HepG2 (cell line): ENCODE measurements around the gene HAUS1. TPM values are rescaled to one million over a fixed set of nuclear protein-coding genes. Genes with fewer than 3 reads are reported as not detected.

Experiments
- CBX5 ChIP-seq: sonication (generic); formaldehyde crosslinking; IDR thresholded peaks from 2 replicates; pipeline ENCODE4 v1.4.0; 2020; ENCODE audit warnings: missing genetic modification reagents, borderline replicate concordance
- CEBPB ChIP-seq: IDR thresholded peaks from 2 replicates; pipeline ENCODE4 v1.6.1; 2011; ENCODE audit warnings: low read depth, low read length, improper control_type of control experiment, borderline replicate concordance
- CHCHD3 ChIP-seq: sonication (generic); formaldehyde crosslinking; IDR thresholded peaks from 2 replicates; pipeline ENCODE4 v1.8.0; 2022; ENCODE audit warnings: mild to moderate bottlenecking, missing genetic modification reagents, moderate library complexity
- E2F1 ChIP-seq: sonication (generic); formaldehyde crosslinking; IDR thresholded peaks from 2 replicates; pipeline ENCODE4 v1.5.0; 2020; ENCODE audit warnings: missing genetic modification reagents
- ETV6 ChIP-seq: sonication (generic); formaldehyde crosslinking; conservative IDR thresholded peaks from 2 replicates; pipeline ENCODE4 v1.4.0; 2020; ENCODE audit warnings: missing genetic modification reagents
- GPN1 ChIP-seq: sonication (generic); formaldehyde crosslinking; IDR thresholded peaks from 2 replicates; pipeline ENCODE4 v1.5.1; 2020; ENCODE audit warnings: missing genetic modification reagents, borderline replicate concordance
- GRHL1 ChIP-seq: sonication (generic); formaldehyde crosslinking; conservative IDR thresholded peaks from 2 replicates; pipeline ENCODE4 v1.8.0; 2022; ENCODE audit warnings: missing genetic modification reagents
- HMGXB4 ChIP-seq, 2 experiments: sonication (generic) in 1 of 2; formaldehyde crosslinking in 1 of 2; IDR thresholded peaks; 2 replicates each; pipeline versions ENCODE4 v1.4.0 to v1.6.1; 2018 to 2020; ENCODE audit warnings: missing genetic modification reagents in 2 of 2, borderline replicate concordance in 1 of 2, low read depth in 1 of 2, mild to moderate bottlenecking in 1 of 2, missing biosample characterization in 1 of 2
- HOXA9 ChIP-seq: sonication (generic); formaldehyde crosslinking; IDR thresholded peaks from 2 replicates; pipeline ENCODE4 v1.8.1; 2022; ENCODE audit warnings: missing genetic modification reagents, mild to moderate bottlenecking, moderate library complexity, borderline replicate concordance
- IRF2 ChIP-seq: IDR thresholded peaks from 2 replicates; pipeline ENCODE4 v1.6.1; 2018; ENCODE audit warnings: missing genetic modification reagents, missing compliant biosample characterization
- KLF15 ChIP-seq: sonication (generic); formaldehyde crosslinking; IDR thresholded peaks from 2 replicates; pipeline ENCODE4 v1.8.1; 2023; ENCODE audit warnings: borderline replicate concordance, mild to moderate bottlenecking, inconsistent platforms, missing genetic modification reagents, mixed read lengths
- NCOR1 ChIP-seq: fragments of 200-600 bp; sonication (generic); IDR thresholded peaks from 2 replicates; pipeline ENCODE4 v1.7.0; 2017; ENCODE audit warnings: antibody characterized with exemption, low read length, borderline replicate concordance
- PAX8 ChIP-seq: sonication (generic); formaldehyde crosslinking; IDR thresholded peaks from 2 replicates; pipeline ENCODE4 v1.8.0; 2022; ENCODE audit warnings: mild to moderate bottlenecking, missing genetic modification reagents, borderline replicate concordance
- POLR2AphosphoS5 ChIP-seq: IDR thresholded peaks from 2 replicates; pipeline ENCODE4 v1.6.1; 2012; ENCODE audit warnings: low read depth, low read length
- REL ChIP-seq: sonication (generic); formaldehyde crosslinking; conservative IDR thresholded peaks from 2 replicates; pipeline ENCODE4 v1.8.0; 2022; ENCODE audit warnings: mild to moderate bottlenecking, missing genetic modification reagents, moderate library complexity
- SALL1 ChIP-seq: sonication (generic); formaldehyde crosslinking; IDR thresholded peaks from 2 replicates; pipeline ENCODE4 v1.8.0; 2022; ENCODE audit warnings: mild to moderate bottlenecking, missing genetic modification reagents
- TOE1 ChIP-seq: sonication (generic); formaldehyde crosslinking; IDR thresholded peaks from 2 replicates; pipeline ENCODE4 v1.4.0; 2020; ENCODE audit warnings: mild to moderate bottlenecking, missing genetic modification reagents
- ZC3H13 ChIP-seq: sonication (generic); formaldehyde crosslinking; IDR thresholded peaks from 2 replicates; pipeline ENCODE4 v1.8.1; 2023; ENCODE audit warnings: mild to moderate bottlenecking, missing genetic modification reagents, moderate library complexity
- ZNF101 ChIP-seq: sonication (generic); formaldehyde crosslinking; IDR thresholded peaks from 2 replicates; pipeline ENCODE4 v1.4.0; 2020; ENCODE audit warnings: mild to moderate bottlenecking, low read depth, missing genetic modification reagents, borderline replicate concordance
- ZNF510 ChIP-seq: sonication (generic); formaldehyde crosslinking; IDR thresholded peaks from 2 replicates; pipeline ENCODE4 v1.4.0; 2020; ENCODE audit warnings: low read depth, mild to moderate bottlenecking, missing genetic modification reagents
- ZNF704 ChIP-seq: sonication (generic); formaldehyde crosslinking; IDR thresholded peaks from 2 replicates; pipeline ENCODE4 v1.8.1; 2023; ENCODE audit warnings: mild to moderate bottlenecking, inconsistent platforms, moderate library complexity, missing genetic modification reagents, borderline replicate concordance
- ZNF782 ChIP-seq: sonication (generic); formaldehyde crosslinking; IDR thresholded peaks from 2 replicates; pipeline ENCODE4 v1.4.0; 2020; ENCODE audit warnings: missing genetic modification reagents, mild to moderate bottlenecking, borderline replicate concordance
- polyA plus RNA-seq, 8 experiments: library from polyadenylated mRNA; depleted of rRNA in 3 of 8; stranded (reverse) in 7 of 8; unstranded in 1 of 8; fragments of >200 nt; fragmentation: Illumina TruSeq in 4 of 8; extraction: Trizol in 4 of 8; gene quantifications; 2 replicates each; pipeline versions ENCODE4 v1.2.1 to v1.2.3, GENCODE V29; 2011 to 2016; ENCODE audit warnings: low read depth in 4 of 8, missing spikeins in 1 of 8, mixed read lengths in 1 of 8; ENCODE audit not compliant: insufficient read depth in 1 of 8
- total RNA-seq, 5 experiments: library from RNA; depleted of rRNA; stranded (reverse); fragments of >200 nt; fragmentation: Illumina TruSeq; extraction: Trizol; gene quantifications; 2 replicates each; pipeline ENCODE4 v1.2.3, GENCODE V29; 2016; ENCODE audit warnings: low read depth in 1 of 5

The HAUS1 gene
- total and polyA plus RNA-seq, 2 of the 13 experiments (the other 11 are each of a cell fraction or from before 2014, with no cell fraction given), result 20.6 to 59.2 TPM

GRCh38 chr18:46104128-46104911 is at the start of gene HAUS1 (continued):
- TF ChIP-seq GRHL1 (CRISPR knock-in tag) (no peak), ZNF101 (no peak), SALL1 (CRISPR knock-in tag) (peak; percentile 7), E2F1 (CRISPR knock-in tag) (peak; percentile 92), CHCHD3 (no peak), PAX8 (CRISPR knock-in tag) (no peak; the same call in 1 of the 2 replicates), ZNF704 (CRISPR knock-in tag) (no peak), POLR2AphosphoS5 (peak; percentile 71), TOE1 (CRISPR knock-in tag) (0 out of 2 replicates have a peak, but pooled peaks have one; percentile 37), IRF2 (CRISPR knock-in tag) (no peak), ZC3H13 (CRISPR knock-in tag) (no peak), ETV6 (0 out of 2 replicates have a peak, but pooled peaks have one; percentile 12), KLF15 (CRISPR knock-in tag) (no peak), HMGXB4 (CRISPR knock-in tag; IDR thresholded peaks at IDR 0.05; ENCODE audit: borderline replicate concordance in 1 of 2, low read depth in 1 of 2) (peak; percentile 23 to 72; a peak in 1 of 4 replicates), HOXA9 (CRISPR knock-in tag) (no peak), ZNF510 (CRISPR knock-in tag) (no peak), ZNF782 (CRISPR knock-in tag) (0 out of 2 replicates have a peak, but pooled peaks have one; percentile 55), REL (CRISPR knock-in tag) (no peak), NCOR1 (no peak), CBX5 (CRISPR knock-in tag) (no peak), GPN1 (CRISPR knock-in tag) (no peak), CEBPB (no peak)
